NCI-H2081 (cell line): ENCODE results near the gene EEA1.
"Not testable (repeated sequence)": the region's sequence is repeated elsewhere in the genome, so short reads cannot be mapped to it uniquely, and the experiment has no call there.

Source experiments
- DNase-seq, 2 experiments: peaks; one replicate each; lab custom pipeline; 2025; lab: John Stamatoyannopoulos, UW

EEA1 gene

DNA sequence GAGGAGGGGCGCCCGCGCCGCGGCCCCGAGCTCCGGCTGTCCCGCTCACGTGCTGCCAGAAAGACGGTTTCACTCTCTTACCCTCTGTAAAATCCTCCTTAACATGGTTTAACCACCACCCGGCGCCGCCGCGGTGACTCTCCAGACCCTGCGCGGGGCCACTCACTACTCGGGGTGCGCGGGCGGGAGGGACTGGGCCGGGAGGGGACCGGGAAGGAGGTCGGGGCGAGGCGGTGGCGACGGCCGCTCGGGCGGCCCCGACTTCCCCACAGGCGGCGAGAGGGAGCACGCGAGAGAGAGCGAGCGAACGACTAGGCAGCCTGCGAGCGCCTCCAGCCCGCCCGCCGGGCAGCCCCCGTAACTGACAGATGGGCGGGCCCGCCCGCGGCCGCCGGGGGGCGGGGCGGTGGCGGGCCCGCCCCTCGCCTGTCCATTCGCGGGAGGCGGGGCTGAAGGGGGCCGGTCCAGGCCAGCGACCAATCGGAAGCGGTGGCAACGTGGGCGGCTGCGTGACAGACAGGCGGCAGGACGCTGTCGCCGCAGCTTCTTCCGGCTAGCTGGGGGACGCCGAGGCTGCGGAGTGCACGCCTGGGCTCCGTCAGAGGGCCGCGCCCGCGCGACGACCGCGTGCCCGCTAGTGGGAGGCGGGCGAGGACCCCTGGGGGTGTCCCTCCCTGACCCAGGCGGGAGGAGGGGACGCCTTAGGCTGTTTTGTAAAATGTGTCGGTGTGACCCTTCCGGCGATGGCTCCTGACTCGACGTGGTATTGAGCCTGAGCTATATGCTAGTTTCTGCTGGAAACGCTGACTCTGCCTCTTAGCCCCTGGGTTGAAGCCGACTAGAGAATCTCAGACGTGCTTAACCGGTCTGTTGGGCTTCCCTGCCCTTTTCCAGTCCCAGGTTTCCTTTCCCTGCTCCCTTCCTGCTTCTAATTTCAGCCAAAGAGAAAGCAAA is at the start of gene EEA1:
EEA1 (minus strand) TSS at position 334 of the 954 bp plus-strand sequence; CDS start at position 105, 229 bp downstream.
- peak; percentile 96 for DNase-seq

- no peak for DNase-seq
Measured at GRCh38 chr12:92978607-92979006, 49.5 kb upstream of the EEA1 start.

- DNase-seq = no peak
Measured at GRCh38 chr12:92977326-92977725, 48.2 kb upstream of the EEA1 start.

DNA sequence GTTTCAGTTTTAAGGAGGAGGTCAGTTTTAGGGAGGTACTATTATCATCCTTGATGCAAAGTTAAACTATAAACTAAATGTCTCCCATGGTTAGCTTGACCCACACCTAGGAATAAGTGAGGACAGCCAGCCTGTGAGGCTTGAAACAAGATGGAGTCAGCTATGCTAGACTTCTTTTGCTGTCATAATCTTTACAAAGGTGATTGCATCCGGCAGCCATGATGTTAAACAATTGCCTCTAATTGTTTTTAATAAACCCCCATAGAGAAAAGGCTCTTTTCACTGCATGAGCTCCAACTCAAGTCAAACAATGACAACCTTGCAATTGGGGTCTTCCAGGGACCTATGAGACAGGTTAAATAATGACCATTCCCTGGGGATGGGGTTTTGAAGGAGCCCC is 45.7 kb upstream of the EEA1 start:
- no peak for DNase-seq

DNA sequence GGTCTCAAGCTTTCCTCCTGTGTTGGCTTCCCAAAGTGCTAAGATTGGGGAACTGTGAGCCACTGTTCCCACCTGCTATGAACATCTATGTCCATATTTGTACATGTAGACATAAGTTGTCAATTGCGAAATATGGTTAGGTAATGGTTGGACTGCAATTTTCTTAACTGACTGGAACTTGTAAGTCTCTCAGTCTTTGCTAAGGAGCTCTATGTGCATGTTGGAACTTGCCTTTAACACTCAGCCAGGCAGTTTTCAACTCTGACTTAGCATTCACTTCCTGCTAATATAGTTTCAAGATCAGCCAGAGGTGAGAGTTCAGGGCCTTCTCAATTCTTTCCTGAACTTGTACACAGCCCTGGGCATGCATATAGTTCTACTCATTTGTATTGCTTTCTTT is 44.5 kb upstream of the EEA1 start:
- DNase-seq = no peak

- no peak for DNase-seq
Measured at GRCh38 chr12:92971859-92972524, 42.9 kb upstream of the EEA1 start.

GRCh38 chr12:92968176-92968813 is 39.2 kb upstream of the EEA1 start:
- no peak for DNase-seq

DNA sequence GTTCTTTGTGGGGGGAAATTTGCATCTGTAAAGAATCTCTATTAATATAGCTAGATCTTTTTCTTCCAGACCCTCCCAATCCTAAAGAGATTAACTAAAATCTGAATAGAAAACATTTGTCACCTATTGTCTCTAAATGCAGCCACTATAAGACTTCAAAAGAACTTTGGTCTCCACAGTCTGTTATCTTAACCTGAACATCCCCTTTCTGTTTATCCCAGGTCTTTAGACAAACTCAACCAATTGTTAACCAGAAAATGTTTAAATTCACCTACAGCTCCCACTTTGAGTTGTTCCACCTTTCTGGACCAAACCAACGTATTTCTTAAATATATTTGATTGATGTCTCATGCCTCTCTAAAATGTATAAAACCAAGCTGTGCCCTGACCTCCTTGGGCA is 35.3 kb upstream of the EEA1 start:
- not testable (repeated sequence) for DNase-seq

DNA sequence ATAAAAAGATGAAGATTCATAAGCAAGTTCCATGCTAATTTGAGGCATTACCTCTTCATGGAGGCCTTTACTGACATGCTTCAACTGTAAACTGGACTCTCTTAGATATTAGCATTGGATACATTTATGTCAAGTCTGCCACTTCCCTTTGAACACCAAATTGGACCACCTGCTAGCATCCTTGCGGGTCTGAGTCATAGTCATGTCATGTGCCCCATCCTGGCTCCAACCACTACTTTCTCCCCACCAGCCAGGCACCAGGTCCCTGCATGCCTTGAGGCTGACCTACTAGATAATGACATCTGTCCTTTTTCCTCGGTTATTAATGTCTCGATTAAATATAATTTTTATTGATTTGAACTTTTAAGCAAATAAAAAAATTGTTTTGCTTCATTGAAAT is 32.9 kb upstream of the EEA1 start:
- no peak for DNase-seq

DNA sequence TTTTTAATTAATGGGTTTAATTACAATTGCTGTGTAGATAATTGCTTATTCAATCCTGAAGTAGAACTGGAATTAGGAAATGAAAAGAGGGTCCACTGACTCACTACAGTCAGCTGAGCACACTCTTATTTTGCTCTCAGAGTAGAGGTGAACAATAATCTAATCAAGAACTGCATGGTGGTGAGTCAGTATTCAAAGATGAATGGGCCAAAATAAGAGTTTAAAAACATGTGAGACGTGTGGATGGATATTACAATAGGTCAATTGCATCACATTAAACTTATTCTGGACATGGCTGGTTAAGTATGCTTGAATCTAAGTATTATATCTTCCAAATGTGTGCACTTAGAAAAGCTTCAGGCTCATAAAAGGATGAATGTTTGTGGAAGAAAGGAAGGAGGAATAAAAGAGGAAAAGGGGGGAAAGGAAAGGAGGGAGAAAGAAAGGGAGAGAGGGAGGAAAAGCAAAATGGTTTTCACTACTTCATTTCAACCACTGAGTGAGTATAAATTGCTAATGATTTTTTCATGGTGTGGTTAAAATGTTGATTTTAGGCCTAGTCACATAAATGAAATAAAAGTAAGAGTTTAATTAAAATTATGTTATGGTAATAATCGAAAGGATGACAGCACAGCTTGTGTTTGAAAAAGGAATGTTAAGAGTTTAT is 27.0 kb upstream of the EEA1 start:
- DNase-seq = no peak

GRCh38 chr12:92953747-92954146 is 24.7 kb upstream of the EEA1 start:
- DNase-seq = no peak

GRCh38 chr12:92952394-92952793 is 23.3 kb upstream of the EEA1 start:
- DNase-seq = no peak

GRCh38 chr12:92951006-92951405 is 21.9 kb upstream of the EEA1 start:
- DNase-seq = no peak

DNA sequence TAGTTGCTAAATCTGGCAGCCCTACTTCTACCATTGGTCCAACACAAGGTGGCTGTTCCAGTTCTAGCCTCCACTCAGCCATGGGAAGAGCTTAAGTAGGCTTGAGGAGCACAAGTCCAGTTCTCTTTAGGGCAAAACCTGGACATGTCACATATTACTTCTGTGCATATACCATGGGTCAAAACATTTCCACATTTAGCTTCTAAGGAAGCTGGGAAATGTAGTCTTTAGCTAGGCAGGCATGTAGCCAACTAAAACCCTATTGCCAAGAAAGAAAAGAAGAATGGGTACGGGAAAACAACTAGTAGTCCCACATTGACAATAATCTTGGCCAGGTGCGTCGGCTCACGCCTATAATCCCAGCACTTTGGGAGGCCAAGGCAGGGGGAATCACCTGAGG is 20.9 kb upstream of the EEA1 start:
- no peak for DNase-seq

GRCh38 chr12:92949466-92949865 is 20.4 kb upstream of the EEA1 start:
- DNase-seq = no peak

DNA sequence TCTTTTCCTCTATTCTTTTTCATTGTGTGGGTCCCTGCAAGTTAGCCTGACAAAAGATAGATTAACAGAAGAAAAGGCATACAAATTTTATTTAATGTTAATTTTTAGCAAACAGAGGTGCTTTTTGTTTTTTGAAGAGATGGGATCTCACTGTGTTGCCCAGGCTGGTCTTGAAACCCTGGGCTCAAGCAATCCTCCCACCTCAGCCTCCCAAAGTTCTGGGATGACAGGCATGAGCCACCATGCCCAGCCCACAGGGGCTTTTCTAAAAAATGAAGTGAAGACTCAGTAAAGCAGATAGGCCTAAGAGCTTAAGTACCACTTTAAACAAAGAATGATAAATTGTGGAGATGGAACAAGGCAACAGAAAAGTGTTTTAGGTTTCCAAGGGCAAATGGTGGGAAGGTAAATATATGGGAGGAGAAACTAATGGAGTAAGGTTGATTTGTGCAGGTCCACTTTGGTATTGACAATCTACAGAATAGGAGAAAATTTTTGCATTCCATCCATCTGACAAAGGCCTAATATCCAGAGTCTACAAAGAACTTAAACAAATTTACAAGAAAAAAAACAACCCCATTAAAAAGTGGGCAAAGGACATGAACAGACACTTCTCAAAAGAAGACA is 18.6 kb upstream of the EEA1 start:
- no peak for DNase-seq

DNA sequence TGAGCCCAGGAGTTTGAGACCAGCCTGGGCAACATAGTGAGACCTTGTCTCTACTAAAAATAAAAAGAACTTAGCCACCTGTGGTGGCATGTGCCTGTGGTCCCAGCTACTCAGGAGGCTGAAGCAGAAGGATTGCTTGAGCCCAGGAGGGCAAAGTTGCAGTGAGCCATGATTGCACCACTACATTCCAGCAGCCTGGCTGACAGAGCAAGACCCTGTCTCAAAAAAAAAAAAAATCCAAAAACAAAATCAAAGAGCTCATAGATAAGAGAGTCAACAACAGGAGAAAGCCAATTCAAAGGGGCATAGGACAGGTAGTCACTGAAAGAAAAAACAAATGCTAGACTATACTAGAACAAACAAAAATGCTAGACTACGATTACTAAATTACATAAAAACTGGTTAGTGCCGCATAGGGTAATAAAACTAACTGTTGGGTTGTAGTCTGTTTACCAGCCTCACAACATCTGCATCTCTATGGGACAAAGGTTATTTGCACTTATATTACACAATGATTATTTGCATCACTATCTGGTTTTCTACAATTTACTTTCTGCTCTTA is 16.6 kb upstream of the EEA1 start:
- DNase-seq = no peak

DNA sequence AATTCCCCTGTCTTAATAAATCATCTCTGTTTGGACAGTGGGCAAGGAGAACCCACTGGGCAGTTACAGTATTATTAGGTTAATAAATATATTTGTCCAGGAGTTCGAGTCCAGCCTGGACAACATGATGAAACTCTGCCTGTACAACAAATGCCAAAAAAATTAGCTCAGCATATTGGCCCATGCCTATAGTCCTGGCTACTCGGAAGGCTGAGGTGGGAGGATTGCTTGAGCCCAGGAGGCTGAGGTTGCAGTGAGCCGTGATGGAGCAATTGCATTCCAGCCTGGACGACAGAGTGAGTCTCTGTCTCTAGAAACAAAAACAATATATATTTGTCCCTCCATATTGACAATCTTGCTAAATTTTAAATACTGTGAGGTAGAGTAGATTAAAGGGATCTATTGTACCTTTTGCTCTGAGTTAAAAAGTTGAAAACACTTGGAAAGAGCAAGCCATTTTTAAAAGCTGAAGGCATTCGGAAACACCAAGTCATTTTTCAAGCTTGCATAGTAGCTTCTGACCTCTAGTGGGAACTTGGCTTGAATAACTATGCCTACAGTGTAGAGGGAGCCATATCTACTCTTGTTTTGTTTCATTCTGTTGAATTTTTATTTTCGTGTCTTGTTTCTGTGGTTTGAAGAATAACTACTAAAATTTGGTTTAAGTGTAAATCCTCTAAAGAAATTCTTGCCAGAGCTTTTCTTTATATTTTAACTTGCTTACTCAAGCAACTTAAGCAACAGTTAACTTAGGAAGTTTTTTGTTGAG is 14.6 kb upstream of the EEA1 start:
- no peak for DNase-seq

- no peak for DNase-seq
Measured at GRCh38 chr12:92942905-92943304, 13.8 kb upstream of the EEA1 start.

DNA sequence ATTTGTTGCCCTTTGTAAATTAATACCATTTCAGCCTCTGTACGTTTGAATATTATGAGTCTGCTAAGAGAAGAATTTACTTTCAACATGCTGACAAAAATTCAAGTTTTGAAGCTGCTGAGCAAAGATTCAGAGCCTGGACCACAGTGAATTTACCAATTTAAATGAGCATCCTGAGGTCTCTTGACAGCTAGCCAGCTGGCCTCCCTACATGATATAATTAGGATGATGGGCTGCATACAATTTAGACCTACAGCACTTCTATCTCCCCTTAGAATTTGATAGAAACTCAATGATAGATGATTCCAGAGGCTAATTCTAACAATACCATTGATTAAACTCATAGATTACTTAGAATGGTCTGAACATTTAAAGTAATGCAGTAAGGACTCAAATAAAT is 10.0 kb upstream of the EEA1 start:
- DNase-seq = no peak

- DNase-seq = no peak
Measured at GRCh38 chr12:92938638-92939037, 9.5 kb upstream of the EEA1 start.
